Measurements from ENCODE around the gene ZNF385C. TPM values are rescaled to one million over a fixed set of nuclear protein-coding genes. Genes with fewer than 3 reads are reported as not detected.

ZNF385C gene
- total and polyA plus RNA-seq, 2 of the 13 experiments (the other 11 are each of a cell fraction or from before 2014, with no cell fraction given) = 2.3 to 6.1 TPM

DNA sequence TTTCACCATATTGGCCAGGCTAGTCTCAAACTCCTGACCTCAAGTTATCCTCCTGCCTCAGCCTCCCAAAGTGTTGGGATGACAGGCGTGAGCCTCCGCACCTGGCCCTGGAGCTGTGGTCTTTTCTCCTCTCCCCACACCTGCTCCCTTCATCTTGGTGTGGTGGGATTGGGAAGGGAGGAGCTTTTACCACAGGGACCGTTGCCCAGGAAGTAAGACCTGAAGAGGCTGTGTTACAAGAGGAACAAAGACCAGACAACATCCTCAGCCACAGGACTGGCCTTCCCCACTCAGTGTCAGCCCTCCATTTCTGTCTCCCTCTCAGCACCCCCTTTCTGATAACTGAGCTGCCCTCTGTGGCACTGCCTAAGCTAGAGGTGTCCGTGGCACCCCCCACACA is 38.5 kb downstream of the ZNF385C start:
- Histone ChIP-seq H3K79me2 (ENCODE audit: insufficient read depth, low read length) (no peaks in the 10 kb centered on the region), H3K9ac (ENCODE audit: insufficient read depth, low read depth, low read length) (no peak overlapping the region), H2AFZ (ENCODE audit: low read length) (no peak overlapping the region), H3K4me3 (replicated peaks in 1 of 3; ENCODE audit: insufficient read depth in 1 of 3, low read depth in 2 of 3, low read length in 3 of 3) (no peak overlapping the region), H3K9me3 (ENCODE audit: low read length) (no peaks in the 10 kb centered on the region), H3K36me3 (replicated peaks in 1 of 2; ENCODE audit: control insufficient read depth in 1 of 2, insufficient read depth in 2 of 2, low read length in 2 of 2) (no peaks in the 10 kb centered on the region), H4K20me1 (ENCODE audit: insufficient read depth, low read length) (no peaks in the 10 kb centered on the region), H3K4me2 (ENCODE audit: low read depth, low read length) (no peak overlapping the region), H3K27ac (ENCODE audit: extremely low read length, insufficient read depth, low read length) (no peak overlapping the region), H3K27me3 (ENCODE audit: control insufficient read depth in 1 of 2, insufficient read depth in 2 of 2, low read length in 2 of 2) (no peaks in the 10 kb centered on the region), H3K4me1 (ENCODE audit: insufficient read depth, low read length) (peaks cover 14% of the 10 kb centered on the region)
- ChIA-PET POLR2A (no interaction called here), CTCF (ENCODE audit: low intra/inter-chr PET ratio, low total read pairs) (no interaction called here)
- ATAC-seq (no peak), DNase-seq (ENCODE audit: low spot score) (no peak), FAIRE-seq (no peak)
- intact Hi-C loops (cut with micrococcal nuclease; ENCODE audit: unreplicated experiment) = no loop called here
- TF ChIP-seq, protein P1, sequence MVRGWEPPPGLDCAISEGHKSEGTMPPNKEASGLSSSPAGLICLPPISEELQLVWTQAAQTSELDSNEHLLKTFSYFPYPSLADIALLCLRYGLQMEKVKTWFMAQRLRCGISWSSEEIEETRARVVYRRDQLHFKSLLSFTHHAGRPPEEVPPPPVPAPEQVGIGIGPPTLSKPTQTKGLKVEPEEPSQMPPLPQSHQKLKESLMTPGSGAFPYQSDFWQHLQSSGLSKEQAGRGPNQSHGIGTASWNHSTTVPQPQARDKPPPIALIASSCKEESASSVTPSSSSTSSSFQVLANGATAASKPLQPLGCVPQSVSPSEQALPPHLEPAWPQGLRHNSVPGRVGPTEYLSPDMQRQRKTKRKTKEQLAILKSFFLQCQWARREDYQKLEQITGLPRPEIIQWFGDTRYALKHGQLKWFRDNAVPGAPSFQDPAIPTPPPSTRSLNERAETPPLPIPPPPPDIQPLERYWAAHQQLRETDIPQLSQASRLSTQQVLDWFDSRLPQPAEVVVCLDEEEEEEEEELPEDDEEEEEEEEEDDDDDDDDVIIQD (CRISPR knock-in tag; IDR thresholded peaks at IDR 0.05; ENCODE audit: low read depth) = no peak
- TF ChIP-seq, protein P2, sequence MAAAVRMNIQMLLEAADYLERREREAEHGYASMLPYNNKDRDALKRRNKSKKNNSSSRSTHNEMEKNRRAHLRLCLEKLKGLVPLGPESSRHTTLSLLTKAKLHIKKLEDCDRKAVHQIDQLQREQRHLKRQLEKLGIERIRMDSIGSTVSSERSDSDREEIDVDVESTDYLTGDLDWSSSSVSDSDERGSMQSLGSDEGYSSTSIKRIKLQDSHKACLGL (CRISPR knock-in tag; IDR thresholded peaks at IDR 0.05) = no peak
- TF ChIP-seq, protein P3, sequence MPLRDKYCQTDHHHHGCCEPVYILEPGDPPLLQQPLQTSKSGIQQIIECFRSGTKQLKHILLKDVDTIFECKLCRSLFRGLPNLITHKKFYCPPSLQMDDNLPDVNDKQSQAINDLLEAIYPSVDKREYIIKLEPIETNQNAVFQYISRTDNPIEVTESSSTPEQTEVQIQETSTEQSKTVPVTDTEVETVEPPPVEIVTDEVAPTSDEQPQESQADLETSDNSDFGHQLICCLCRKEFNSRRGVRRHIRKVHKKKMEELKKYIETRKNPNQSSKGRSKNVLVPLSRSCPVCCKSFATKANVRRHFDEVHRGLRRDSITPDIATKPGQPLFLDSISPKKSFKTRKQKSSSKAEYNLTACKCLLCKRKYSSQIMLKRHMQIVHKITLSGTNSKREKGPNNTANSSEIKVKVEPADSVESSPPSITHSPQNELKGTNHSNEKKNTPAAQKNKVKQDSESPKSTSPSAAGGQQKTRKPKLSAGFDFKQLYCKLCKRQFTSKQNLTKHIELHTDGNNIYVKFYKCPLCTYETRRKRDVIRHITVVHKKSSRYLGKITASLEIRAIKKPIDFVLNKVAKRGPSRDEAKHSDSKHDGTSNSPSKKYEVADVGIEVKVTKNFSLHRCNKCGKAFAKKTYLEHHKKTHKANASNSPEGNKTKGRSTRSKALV (CRISPR knock-in tag; IDR thresholded peaks at IDR 0.05) = no peak
- TF ChIP-seq, protein P4, sequence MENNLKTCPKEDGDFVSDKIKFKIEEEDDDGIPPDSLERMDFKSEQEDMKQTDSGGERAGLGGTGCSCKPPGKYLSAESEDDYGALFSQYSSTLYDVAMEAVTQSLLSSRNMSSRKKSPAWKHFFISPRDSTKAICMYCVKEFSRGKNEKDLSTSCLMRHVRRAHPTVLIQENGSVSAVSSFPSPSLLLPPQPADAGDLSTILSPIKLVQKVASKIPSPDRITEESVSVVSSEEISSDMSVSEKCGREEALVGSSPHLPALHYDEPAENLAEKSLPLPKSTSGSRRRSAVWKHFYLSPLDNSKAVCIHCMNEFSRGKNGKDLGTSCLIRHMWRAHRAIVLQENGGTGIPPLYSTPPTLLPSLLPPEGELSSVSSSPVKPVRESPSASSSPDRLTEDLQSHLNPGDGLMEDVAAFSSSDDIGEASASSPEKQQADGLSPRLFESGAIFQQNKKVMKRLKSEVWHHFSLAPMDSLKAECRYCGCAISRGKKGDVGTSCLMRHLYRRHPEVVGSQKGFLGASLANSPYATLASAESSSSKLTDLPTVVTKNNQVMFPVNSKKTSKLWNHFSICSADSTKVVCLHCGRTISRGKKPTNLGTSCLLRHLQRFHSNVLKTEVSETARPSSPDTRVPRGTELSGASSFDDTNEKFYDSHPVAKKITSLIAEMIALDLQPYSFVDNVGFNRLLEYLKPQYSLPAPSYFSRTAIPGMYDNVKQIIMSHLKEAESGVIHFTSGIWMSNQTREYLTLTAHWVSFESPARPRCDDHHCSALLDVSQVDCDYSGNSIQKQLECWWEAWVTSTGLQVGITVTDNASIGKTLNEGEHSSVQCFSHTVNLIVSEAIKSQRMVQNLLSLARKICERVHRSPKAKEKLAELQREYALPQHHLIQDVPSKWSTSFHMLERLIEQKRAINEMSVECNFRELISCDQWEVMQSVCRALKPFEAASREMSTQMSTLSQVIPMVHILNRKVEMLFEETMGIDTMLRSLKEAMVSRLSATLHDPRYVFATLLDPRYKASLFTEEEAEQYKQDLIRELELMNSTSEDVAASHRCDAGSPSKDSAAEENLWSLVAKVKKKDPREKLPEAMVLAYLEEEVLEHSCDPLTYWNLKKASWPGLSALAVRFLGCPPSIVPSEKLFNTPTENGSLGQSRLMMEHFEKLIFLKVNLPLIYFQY (CRISPR knock-in tag; IDR thresholded peaks at IDR 0.05; ENCODE audit: borderline replicate concordance) = no peak
- TF ChIP-seq, protein P5, sequence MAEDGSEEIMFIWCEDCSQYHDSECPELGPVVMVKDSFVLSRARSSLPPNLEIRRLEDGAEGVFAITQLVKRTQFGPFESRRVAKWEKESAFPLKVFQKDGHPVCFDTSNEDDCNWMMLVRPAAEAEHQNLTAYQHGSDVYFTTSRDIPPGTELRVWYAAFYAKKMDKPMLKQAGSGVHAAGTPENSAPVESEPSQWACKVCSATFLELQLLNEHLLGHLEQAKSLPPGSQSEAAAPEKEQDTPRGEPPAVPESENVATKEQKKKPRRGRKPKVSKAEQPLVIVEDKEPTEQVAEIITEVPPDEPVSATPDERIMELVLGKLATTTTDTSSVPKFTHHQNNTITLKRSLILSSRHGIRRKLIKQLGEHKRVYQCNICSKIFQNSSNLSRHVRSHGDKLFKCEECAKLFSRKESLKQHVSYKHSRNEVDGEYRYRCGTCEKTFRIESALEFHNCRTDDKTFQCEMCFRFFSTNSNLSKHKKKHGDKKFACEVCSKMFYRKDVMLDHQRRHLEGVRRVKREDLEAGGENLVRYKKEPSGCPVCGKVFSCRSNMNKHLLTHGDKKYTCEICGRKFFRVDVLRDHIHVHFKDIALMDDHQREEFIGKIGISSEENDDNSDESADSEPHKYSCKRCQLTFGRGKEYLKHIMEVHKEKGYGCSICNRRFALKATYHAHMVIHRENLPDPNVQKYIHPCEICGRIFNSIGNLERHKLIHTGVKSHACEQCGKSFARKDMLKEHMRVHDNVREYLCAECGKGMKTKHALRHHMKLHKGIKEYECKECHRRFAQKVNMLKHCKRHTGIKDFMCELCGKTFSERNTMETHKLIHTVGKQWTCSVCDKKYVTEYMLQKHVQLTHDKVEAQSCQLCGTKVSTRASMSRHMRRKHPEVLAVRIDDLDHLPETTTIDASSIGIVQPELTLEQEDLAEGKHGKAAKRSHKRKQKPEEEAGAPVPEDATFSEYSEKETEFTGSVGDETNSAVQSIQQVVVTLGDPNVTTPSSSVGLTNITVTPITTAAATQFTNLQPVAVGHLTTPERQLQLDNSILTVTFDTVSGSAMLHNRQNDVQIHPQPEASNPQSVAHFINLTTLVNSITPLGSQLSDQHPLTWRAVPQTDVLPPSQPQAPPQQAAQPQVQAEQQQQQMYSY (CRISPR knock-in tag; IDR thresholded peaks at IDR 0.05) = no peak
- in situ Hi-C loops (cut with HindIII; ENCODE audit: extremely low pct_ligation_motif_present, low pct_unique_long_range_greater_than_20kb) = loop anchor here (5.0 kb wide), 1 partner anchor 98 kb away; no protein-coding TSS in a partner anchor
- no TSS peak for BruUV-seq (replicated peaks)
- WGBS (ENCODE audit: low lambda C conversion rate) = 55% methylated on average over 4 of the region's 4 CpGs
